ENCODE data around the gene EPM2AIP1. TPM values are rescaled to one million over a fixed set of nuclear protein-coding genes. Genes with fewer than 3 reads are reported as not detected.

Gene EPM2AIP1
- total and polyA plus RNA-seq, 7 donors = 2.5 to 22.9 (median 12.3) TPM

DNA sequence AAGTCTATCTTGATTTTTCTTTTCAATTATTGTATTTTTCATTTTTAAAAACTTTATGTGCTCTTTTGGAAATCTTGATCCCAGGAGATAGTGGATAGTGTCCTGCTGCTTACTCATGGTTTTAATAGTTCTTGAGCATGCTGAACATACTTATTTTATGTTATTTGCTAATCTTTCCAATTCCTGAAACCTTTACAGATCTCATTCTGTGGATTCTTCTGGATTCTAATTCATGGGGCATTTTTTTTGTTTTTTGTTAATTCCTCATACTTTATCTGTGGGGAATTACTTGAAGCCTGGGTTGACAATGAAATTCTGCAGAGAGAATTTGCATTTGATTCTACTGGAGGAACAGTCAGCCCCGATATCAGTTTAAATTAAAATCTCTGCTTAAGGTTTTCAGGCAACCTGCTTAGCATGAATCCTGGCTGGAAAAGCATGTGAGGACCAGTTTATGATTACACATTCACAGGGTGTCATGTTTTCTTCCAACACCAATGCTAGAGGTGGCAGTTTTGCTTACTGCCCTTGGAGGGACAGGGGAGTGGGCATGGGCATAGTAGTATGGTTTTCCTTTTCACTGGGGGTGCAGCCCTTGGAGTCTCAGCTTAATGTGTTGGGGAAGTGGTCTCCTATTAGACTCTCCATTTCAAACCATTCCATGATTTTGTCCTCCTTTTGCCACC is 46.4 kb upstream of the EPM2AIP1 start:
- Histone ChIP-seq H3K36me3 (ENCODE audit: insufficient read depth in 1 of 2, low read depth in 1 of 2) (peaks cover 6 to 75% of the 10 kb centered on the region in 2 donors), H3K27me3 (ENCODE audit: insufficient read depth in 3 of 3, low read length in 2 of 3) (no peaks in the 10 kb centered on the region), H3K4me1 (peaks cover 21% of the 10 kb centered on the region), H3K27ac (peak overlapping the region; percentile 15), H3K4me3 (no peak overlapping the region), H3K9me3 (peaks cover 6% of the 10 kb centered on the region)
- intact Hi-C loops (cut with DNase I) = no loop called here
- TF ChIP-seq, protein P1, sequence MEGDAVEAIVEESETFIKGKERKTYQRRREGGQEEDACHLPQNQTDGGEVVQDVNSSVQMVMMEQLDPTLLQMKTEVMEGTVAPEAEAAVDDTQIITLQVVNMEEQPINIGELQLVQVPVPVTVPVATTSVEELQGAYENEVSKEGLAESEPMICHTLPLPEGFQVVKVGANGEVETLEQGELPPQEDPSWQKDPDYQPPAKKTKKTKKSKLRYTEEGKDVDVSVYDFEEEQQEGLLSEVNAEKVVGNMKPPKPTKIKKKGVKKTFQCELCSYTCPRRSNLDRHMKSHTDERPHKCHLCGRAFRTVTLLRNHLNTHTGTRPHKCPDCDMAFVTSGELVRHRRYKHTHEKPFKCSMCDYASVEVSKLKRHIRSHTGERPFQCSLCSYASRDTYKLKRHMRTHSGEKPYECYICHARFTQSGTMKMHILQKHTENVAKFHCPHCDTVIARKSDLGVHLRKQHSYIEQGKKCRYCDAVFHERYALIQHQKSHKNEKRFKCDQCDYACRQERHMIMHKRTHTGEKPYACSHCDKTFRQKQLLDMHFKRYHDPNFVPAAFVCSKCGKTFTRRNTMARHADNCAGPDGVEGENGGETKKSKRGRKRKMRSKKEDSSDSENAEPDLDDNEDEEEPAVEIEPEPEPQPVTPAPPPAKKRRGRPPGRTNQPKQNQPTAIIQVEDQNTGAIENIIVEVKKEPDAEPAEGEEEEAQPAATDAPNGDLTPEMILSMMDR (IDR thresholded peaks at IDR 0.05) = no peak
- WGBS, 3 donors = 35 to 59% (median 50%) methylated on average over 1 of the region's 1 CpG
- ATAC-seq (peak in 3 of 4 donors; percentile 52 to 57 (median 54)), DNase-seq (no peak)

DNA sequence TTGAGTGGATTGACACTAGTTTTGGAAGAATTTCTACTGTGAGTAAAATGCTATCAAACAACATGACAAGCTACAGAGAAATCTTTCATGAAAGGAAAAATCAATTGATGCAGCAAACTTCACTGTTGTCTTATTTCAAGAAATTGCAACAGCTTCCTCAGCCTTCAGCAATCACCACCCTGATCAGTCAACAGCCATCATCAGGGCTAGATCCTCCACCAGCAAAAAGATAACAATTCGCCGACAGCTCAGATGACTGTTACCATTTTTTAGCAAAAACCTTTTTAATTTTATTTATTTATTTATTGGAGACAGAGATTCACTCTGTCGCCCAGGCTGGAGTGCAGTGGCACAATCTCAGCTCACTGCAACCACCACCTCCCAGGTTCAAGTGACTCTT is 44.4 kb upstream of the EPM2AIP1 start:
- ATAC-seq = no peak
- intact Hi-C loops (cut with DNase I) = no loop called here
- Histone ChIP-seq H3K36me3 (ENCODE audit: insufficient read depth in 1 of 2, low read depth in 1 of 2) (peaks cover 6 to 86% of the 10 kb centered on the region in 2 donors), H3K4me3 (no peak overlapping the region), H3K4me1 (peaks cover 15% of the 10 kb centered on the region), H3K27me3 (ENCODE audit: insufficient read depth in 3 of 3, low read length in 2 of 3) (no peaks in the 10 kb centered on the region), H3K27ac (no peak overlapping the region), H3K9me3 (peaks cover 6% of the 10 kb centered on the region)
- TF ChIP-seq, protein P1 (IDR thresholded peaks at IDR 0.05) = no peak
- WGBS, 3 donors = 99% methylated on average over 3 of the region's 3 CpGs
- DNase-seq = no peak

- intact Hi-C loops (cut with DNase I) = no loop called here
- peaks cover 6% of the 10 kb centered on the region for H3K9me3 ChIP-seq
- H3K27me3 ChIP-seq (ENCODE audit: insufficient read depth in 3 of 3, low read length in 2 of 3) = no peaks in the 10 kb centered on the region
- no peak overlapping the region for H3K27ac ChIP-seq
- DNase-seq (peak in 1 of 2 donors; percentile 21), ATAC-seq (no peak)
- TF ChIP-seq, protein P1 (IDR thresholded peaks at IDR 0.05) = no peak
- WGBS, 3 donors = 72 to 81% (median 77%) methylated on average over 10 of the region's 10 CpGs
- H3K4me3 ChIP-seq = no peak overlapping the region
- H3K36me3 ChIP-seq (ENCODE audit: insufficient read depth in 1 of 2, low read depth in 1 of 2) = peaks cover 4 to 76% of the 10 kb centered on the region in 2 donors
- peaks cover 33% of the 10 kb centered on the region for H3K4me1 ChIP-seq
Measured at GRCh38 chr3:37032961-37033360, 40.0 kb upstream of the EPM2AIP1 start.

GRCh38 chr3:37031096-37031682 is 38.3 kb upstream of the EPM2AIP1 start:
- ATAC-seq = peak in 3 of 4 donors; percentile 20 to 24 (median 22)
- 39 to 64% (median 45%) methylated on average over 7 of the region's 7 CpGs for WGBS, 3 donors
- Histone ChIP-seq H3K27ac (peak overlapping the region; percentile 74), H3K4me1 (peaks cover 33% of the 10 kb centered on the region), H3K36me3 (ENCODE audit: insufficient read depth in 1 of 2, low read depth in 1 of 2) (peaks cover 4 to 77% of the 10 kb centered on the region in 2 donors), H3K4me3 (no peak overlapping the region), H3K27me3 (ENCODE audit: insufficient read depth in 3 of 3, low read length in 2 of 3) (no peaks in the 10 kb centered on the region), H3K9me3 (no peaks in the 10 kb centered on the region)
- no peak for DNase-seq
- TF ChIP-seq, protein P1 (IDR thresholded peaks at IDR 0.05) = no peak
- intact Hi-C loops (cut with DNase I) = no loop called here
